A549 treated with AZD2906 at 1 μM for 4 hours (cell line): ENCODE results near the gene RIOK3. TPM values are rescaled to one million over a fixed set of nuclear protein-coding genes. Genes with fewer than 3 reads are reported as not detected.

Source experiments
- total RNA-seq: library from RNA; stranded (reverse); fragments of 200-300 nt; extraction: Qiagen RNA extraction; gene quantifications from 5 replicates; pipeline ENCODE4 v1.2.3, GENCODE V29; 2022

RIOK3 gene
- total RNA-seq, result 29.5 to 45.9 TPM (median 30.2 TPM) in 5 replicates

GRCh38 chr18:23452728-23453679 lies at the start of gene RIOK3:
TSS of gene RIOK3 (plus strand) at chr18:23453287. CDS start at chr18:23453440, 153 bp downstream.

GRCh38 chr18:23503038-23503962 lies 50.2 kb downstream of the RIOK3 start, which contains the start of gene RMC1:
TSS of gene RMC1 (plus strand) at chr18:23503511. CDS start at chr18:23503619, 108 bp downstream.

Other genes starting within 250 kb of the RIOK3 start
- 14.1 to 18.0 TPM (median 17.0 TPM) in 5 replicates for gene RMC1, start 50.2 kb downstream of the RIOK3 start, total RNA-seq
- gene NPC1, start 133.2 kb downstream of the RIOK3 start, total RNA-seq, result 99.6 to 122 TPM (median 115 TPM) in 5 replicates
- gene ANKRD29, start 209.6 kb downstream of the RIOK3 start, total RNA-seq, result 13.8 to 18.8 TPM (median 17.3 TPM) in 5 replicates
- 47.1 to 67.6 TPM (median 63.5 TPM) in 5 replicates for gene LAMA3, start 236.2 kb downstream of the RIOK3 start, total RNA-seq